HG02610 (cell line): ENCODE results near the gene PTGER2.

Experiments
- ATAC-seq: cut with Tn5 transposase; IDR thresholded peaks from one replicate; pipeline ENCODE4 v1.9.1; 2021; ENCODE audit warnings: mild to moderate bottlenecking, moderate library complexity; ENCODE audit not compliant: unreplicated experiment

The PTGER2 gene

GRCh38 chr14:52304248-52304904 is 9.7 kb upstream of the PTGER2 start:
- no peak for ATAC-seq

- ATAC-seq: no peak
Measured at GRCh38 chr14:52305014-52305413, 9.1 kb upstream of the PTGER2 start.

GRCh38 chr14:52307376-52307775 is 6.7 kb upstream of the PTGER2 start:
- no peak for ATAC-seq

GRCh38 chr14:52307905-52308304 is 6.2 kb upstream of the PTGER2 start:
- no peak for ATAC-seq

GRCh38 chr14:52310541-52310940 is 3.6 kb upstream of the PTGER2 start:
- ATAC-seq: no peak

GRCh38 chr14:52312931-52313355 is 1.2 kb upstream of the PTGER2 start:
- ATAC-seq: no peak

GRCh38 chr14:52313462-52313861 is 650 bp upstream of the PTGER2 start:
- ATAC-seq: no peak

GRCh38 chr14:52314595-52315354 is 663 bp downstream of the PTGER2 start:
- no peak for ATAC-seq

GRCh38 chr14:52315355-52315718 is 1.2 kb downstream of the PTGER2 start:
- ATAC-seq: no peak

- no peak for ATAC-seq
Measured at GRCh38 chr14:52318062-52318461, 4.0 kb downstream of the PTGER2 start.

GRCh38 chr14:52318826-52319645 is 4.9 kb downstream of the PTGER2 start:
- ATAC-seq: no peak

- ATAC-seq: no peak
Measured at GRCh38 chr14:52319919-52320318, 5.8 kb downstream of the PTGER2 start.

GRCh38 chr14:52325126-52325525 is 11.0 kb downstream of the PTGER2 start:
- ATAC-seq: peak; percentile 89

GRCh38 chr14:52325630-52326029 is 11.5 kb downstream of the PTGER2 start:
- no peak for ATAC-seq

GRCh38 chr14:52327374-52328226 is 13.5 kb downstream of the PTGER2 start:
- peak; percentile 31 for ATAC-seq

- ATAC-seq: no peak
Measured at GRCh38 chr14:52328276-52328675, 14.2 kb downstream of the PTGER2 start.

GRCh38 chr14:52329678-52330369 is 15.7 kb downstream of the PTGER2 start:
- ATAC-seq: peak; percentile 26

GRCh38 chr14:52332269-52332668 is 18.2 kb downstream of the PTGER2 start:
- ATAC-seq: no peak

GRCh38 chr14:52333108-52333507 is 19.0 kb downstream of the PTGER2 start:
- ATAC-seq: no peak
